Lower leg skin (tissue), 3 donors: ENCODE results near the gene FCHSD1.

Experiments used
- CTCF ChIP-seq, 3 donors: fragments of 450-650 bp; IDR thresholded peaks; one replicate each; pipeline ENCODE4 v1.5.1; 2016; ENCODE audit warnings: antibody characterized with exemption in 3 of 3, mild to moderate bottlenecking in 3 of 3, moderate library complexity in 2 of 3
- POLR2A ChIP-seq, 2 donors: fragments of 450-650 bp; IDR thresholded peaks; one replicate each; pipeline ENCODE4 v1.6.1; 2016 to 2017; ENCODE audit warnings: antibody characterized with exemption in 2 of 2, mild to moderate bottlenecking in 1 of 2, moderate library complexity in 1 of 2

DNA sequence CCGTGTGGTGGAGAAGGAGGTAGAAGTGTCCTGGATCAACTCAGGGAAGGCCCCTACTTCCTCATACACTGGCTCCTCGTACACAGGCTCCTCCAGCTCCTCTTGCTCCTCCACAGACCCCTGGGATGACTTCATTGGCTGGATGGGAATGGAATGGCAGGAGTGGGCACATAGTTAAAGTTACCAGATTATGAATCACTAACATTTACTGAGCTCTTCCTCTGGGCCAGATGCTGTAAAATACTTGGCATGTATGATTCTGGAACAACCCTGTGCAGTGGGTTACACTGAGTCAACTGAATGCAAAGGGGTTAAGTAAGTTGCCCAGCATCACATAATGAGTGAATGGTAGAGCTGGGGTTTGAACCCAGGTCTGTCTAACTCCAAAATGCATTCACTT lies 3.1 kb upstream of the FCHSD1 start:
- no peak for TF ChIP-seq POLR2A (IDR thresholded peaks at IDR 0.05)
- no peak for TF ChIP-seq CTCF (IDR thresholded peaks at IDR 0.05)
